LNCAP (cell line): ENCODE results near the gene CNTLN.

Experiments used
- CTCF ChIP-seq: fragments of 450-650 bp; IDR thresholded peaks from 2 replicates; pipeline ENCODE4 v1.5.1; 2017; ENCODE audit warnings: mild to moderate bottlenecking

CNTLN gene

DNA sequence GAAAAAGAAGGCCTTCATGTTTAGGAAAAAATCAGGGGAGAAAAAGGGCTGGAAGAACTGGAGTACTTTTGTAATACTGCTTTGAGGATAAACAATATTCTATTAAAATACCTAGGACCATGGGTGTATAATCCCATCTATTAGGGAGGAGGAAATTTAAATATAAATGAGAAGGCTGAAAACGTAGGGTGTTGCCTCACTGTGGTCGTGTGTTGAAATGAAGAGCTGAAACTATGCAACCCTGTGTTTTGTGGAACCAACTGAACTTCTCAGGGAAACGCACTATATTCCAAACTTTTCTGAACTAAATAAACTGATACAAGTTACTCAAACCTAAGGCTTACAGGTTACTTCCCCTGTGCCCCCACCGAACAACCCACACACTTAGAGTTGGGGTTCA is 4.5 kb upstream of the CNTLN start:
- TF ChIP-seq CTCF, result no peak

GRCh38 chr9:17130725-17131124 is 4.1 kb upstream of the CNTLN start:
- TF ChIP-seq CTCF, result no peak

GRCh38 chr9:17131494-17131893 is 3.3 kb upstream of the CNTLN start:
- no peak for TF ChIP-seq CTCF

DNA sequence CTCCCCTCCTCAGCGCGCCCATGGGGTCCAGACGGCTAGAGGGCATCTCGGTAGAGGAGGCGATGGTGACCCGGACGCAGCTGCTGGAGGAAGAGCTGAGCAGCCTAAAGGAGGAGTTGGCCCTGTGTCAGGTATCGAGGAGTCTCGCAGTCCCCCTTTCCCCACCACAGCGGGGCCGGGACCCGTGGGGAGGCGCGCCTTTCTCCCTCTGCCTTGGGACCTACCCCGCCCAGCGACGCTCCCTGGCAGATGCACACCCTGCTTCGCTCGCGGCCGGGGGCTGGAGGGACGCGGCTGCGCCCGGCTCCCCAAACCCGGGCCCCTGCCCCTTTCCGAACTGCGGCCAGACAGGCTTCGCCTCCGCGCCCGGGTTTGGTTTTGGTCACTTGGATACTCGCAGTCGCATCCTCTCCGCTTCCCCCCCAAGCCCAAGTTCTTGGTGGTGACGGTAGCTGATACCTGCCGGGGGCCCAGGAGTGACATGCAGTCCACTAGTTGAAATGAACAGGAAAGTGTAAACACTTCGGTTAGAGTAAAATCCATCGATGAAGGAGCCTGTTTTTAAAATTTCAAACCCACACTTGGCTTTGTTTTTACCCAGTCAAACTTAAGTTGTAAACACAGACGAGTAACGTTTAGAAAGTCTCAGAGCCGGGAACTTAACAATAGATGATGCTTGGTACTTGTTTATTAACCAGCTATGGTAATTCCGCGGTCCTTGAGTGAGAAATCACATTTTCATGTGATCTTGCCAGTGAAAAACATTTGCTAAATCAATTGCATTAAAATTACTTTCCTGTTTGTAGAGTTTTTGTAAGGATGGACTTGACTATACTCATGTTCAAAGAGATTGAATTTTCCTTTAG is 688 bp downstream of the CNTLN start:
- no peak for TF ChIP-seq CTCF

DNA sequence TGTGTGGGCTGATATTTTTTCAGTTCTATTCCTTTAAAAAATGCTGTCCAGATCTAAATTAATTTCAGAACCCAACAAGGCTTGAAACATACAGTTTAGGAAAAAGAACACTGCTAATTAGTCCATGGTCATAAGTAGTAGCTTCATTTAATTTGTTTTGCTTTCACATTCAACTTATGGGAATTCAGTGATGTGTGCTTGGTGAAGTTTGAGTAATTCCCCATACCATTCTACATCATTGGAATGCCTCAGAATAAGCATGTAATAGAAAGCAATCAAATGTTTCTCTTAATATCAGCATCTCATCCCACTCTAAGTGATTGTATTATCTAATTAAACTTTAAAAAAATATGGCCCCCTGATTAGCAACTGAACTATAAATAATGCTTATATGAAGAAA is 2.7 kb downstream of the CNTLN start:
- TF ChIP-seq CTCF, result no peak

DNA sequence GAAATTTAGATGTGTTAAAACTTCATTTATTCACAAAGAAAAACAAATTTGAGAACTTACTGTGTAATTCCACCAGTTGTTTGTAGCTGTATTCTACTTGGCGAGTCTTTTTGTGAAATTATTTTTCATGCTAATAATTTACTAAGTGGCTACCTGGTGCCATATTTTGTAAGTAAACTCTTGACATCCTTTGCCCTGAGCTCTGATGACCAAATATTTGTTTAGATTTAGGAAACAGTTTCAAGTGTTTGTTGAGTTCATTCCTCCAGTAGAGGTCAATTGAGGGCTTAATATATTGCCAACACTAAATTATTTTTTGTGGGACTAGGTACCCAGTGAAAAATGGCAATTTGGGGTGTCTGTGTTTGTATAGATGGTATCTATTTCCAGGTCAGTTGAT is 3.7 kb downstream of the CNTLN start:
- TF ChIP-seq CTCF, result no peak

DNA sequence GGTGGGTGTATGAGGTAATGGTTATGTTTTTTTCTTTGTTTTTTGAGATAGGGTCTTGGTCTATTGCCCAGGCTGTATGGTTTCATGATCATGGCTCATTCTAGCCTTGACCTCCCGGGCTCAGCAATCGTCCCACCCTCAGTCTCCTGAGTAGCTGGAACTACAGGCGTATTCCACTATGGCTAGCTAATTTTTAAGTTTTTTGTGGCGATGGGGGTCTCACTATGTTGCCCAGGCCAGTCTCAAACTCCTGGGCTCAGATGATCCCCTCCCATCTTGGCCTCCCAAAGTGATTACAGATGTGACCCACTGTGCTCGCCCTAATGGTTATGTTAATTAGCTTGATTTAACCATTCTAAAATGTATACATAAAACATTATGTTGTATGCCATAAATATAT is 5.6 kb downstream of the CNTLN start:
- TF ChIP-seq CTCF, result no peak

DNA sequence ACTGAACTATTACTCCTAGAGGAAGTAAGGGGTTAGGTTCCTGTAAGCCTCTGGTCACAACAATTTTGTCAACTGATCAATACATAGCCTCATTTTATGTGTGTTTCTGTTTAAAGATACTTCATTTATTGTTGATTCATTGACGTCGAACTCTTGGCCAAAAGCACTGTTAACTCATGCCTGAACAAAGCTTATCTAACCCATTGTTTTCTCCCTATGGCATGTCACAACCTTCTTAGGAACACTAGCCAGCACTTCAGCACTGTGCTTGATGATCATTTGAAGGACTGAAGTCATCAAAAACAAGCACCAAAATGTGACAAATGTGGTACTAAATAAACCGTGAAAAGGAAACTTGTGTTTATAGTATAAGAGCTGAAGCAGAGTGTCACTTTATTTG is 13.5 kb downstream of the CNTLN start:
- TF ChIP-seq CTCF, result no peak
